GM19239 (cell line): Measurements from ENCODE around the gene BTN1A1.
A peak's percentile ranks its signal among the peaks of the same experiment; 100 is the strongest.
"Not testable (repeated sequence)": the region's sequence is repeated elsewhere in the genome, so short reads cannot be mapped to it uniquely, and the experiment has no call there.

ENCODE experiments used
- DNase-seq: peaks from one replicate; pipeline ENCODE4 v3.0.0; 2011; ENCODE audit warnings: low spot score; ENCODE audit not compliant: insufficient read length
- FAIRE-seq: peaks from 2 replicates; lab custom pipeline; 2011; peaks lifted over from hg19 to GRCh38; lab: Jason Lieb, UNC

BTN1A1 gene, protein sequence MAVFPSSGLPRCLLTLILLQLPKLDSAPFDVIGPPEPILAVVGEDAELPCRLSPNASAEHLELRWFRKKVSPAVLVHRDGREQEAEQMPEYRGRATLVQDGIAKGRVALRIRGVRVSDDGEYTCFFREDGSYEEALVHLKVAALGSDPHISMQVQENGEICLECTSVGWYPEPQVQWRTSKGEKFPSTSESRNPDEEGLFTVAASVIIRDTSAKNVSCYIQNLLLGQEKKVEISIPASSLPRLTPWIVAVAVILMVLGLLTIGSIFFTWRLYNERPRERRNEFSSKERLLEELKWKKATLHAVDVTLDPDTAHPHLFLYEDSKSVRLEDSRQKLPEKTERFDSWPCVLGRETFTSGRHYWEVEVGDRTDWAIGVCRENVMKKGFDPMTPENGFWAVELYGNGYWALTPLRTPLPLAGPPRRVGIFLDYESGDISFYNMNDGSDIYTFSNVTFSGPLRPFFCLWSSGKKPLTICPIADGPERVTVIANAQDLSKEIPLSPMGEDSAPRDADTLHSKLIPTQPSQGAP

GRCh38 chr6:26500102-26500501, at the start of gene BTN1A1:
Gene BTN1A1, plus strand, starts transcription at chr6:26500303. Its CDS starts 984 bp downstream, at chr6:26501287.
- no peak for FAIRE-seq
- DNase-seq, result no peak

DNA sequence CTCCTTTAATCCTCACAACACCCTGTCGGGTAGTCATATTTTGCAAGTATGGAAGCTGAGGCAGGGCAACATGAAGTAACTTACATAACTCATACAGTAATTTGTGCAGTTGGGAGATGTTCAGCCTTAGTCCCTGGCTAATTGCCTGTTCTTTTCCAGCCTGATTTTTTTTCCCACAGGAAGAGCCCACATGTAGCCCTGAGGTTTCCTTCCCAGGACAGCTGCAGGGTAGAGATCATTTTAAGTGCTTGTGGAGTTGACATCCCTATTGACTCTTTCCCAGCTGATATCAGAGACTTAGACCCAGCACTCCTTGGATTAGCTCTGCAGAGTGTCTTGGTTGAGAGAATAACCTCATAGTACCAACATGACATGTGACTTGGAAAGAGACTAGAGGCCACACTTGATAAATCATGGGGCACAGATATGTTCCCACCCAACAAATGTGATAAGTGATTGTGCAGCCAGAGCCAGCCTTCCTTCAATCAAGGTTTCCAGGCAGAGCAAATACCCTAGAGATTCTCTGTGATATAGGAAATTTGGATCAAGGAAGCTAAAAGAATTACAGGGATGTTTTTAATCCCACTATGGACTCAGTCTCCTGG, 47.4 kb upstream of the BTN1A1 start:
- no peak for FAIRE-seq
- DNase-seq, result no peak

DNA sequence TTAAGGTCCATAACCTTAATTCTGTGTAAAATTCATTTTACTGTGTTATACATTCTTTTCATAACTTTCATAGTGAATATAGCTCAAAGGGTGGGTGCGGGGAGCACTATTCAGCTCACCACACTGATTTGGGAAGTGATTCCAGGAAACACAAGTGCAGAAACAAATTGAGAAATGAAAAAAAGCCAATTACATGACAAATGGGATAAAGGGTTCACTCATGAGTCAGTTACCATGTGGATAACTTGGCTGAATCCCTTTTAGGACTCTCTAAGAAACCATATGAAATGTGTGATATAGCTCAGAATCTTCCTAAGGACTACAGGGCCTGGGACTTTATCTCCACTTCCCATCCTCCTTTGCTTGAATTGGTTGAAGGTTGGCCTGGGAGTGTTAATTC, 45.5 kb upstream of the BTN1A1 start:
- no peak for FAIRE-seq

GRCh38 chr6:26455357-26455970, 44.6 kb upstream of the BTN1A1 start:
- DNase-seq (no peak), FAIRE-seq (no peak)

More for the DNA sequence above, 45.5 kb upstream of the BTN1A1 start:
- no peak for DNase-seq

GRCh38 chr6:26457264-26457805, 42.8 kb upstream of the BTN1A1 start:
- FAIRE-seq (no peak), DNase-seq (no peak)

DNA sequence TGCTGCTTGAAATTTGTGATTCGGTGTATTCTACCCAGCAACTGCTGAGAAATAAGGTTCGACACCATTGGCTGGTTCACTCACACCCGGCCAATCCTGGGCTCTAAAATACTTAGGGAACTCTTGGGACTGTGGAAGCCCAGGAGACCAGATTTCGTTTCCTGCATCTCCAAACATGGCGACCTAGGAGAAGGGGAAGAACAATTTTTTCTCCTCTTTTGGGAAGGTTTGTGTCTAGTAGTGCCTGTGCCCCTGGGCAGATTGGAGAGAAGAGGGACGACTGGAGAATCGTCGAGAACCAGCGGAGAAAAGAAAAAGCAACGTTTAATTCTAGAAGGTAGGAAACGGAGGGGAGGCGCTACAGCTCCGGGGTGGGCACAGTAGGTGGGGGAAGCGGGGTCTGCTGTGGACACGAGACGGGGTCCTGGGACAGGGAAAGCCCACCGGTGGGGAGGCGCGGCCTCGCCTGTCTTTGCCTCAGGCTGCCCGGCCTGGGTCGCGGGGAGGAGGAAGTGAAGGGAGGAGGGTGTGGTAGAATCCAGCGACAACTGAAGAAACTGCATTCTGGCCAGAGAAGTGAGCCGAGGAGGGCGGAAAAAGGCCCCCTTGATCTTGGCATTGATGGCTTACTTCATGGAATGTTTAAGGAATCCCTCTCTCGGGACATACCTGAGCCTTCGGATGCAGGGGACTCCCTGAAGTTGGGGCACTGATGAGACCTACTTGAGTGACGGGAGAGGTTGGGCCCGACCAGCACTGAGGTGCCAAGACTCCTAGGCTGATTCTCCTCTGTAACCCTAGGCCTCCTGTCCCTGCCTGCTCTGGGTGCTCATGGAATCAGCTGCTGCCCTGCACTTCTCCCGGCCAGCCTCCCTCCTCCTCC, 42.1 kb upstream of the BTN1A1 start, which contains the start of gene BTN2A1:
TSS of gene BTN2A1 (plus strand) at position 150 of the 883 bp plus-strand sequence. CDS start at position 832, 682 bp downstream.
- DNase-seq (peak; percentile 62), FAIRE-seq (peak; percentile 98)

DNA sequence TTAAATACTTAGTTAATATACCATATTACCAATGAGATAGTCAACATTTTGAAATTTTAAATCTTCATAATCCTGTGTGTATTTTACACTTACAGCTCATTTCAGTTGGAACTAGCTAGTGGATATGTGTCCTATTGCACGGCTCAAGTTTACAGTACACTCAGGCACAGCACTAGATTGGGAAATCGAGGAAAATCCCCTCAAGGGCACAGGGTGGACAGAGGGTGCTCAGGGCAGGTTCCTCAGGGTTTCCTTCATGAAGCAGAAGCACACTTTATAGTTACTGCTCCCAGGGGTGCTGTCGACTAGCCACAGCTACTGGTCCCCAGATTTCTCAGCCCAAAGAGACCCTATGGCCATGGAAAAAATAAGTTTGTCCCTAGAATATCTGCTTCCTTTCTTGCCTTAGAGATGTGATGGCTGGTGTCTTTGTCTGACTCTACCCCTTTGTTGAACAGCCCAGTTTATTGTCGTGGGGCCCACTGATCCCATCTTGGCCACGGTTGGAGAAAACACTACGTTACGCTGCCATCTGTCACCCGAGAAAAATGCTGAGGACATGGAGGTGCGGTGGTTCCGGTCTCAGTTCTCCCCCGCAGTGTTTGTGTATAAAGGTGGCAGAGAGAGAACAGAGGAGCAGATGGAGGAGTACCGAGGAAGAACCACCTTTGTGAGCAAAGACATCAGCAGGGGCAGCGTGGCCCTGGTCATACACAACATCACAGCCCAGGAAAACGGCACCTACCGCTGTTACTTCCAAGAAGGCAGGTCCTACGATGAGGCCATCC, 40.9 kb upstream of the BTN1A1 start:
- no peak for FAIRE-seq
- no peak for DNase-seq

GRCh38 chr6:26461353-26461752, 38.8 kb upstream of the BTN1A1 start:
- not testable (repeated sequence) for DNase-seq, FAIRE-seq

- FAIRE-seq, result no peak
Observed at GRCh38 chr6:26464014-26464413, 36.1 kb upstream of the BTN1A1 start.

DNA sequence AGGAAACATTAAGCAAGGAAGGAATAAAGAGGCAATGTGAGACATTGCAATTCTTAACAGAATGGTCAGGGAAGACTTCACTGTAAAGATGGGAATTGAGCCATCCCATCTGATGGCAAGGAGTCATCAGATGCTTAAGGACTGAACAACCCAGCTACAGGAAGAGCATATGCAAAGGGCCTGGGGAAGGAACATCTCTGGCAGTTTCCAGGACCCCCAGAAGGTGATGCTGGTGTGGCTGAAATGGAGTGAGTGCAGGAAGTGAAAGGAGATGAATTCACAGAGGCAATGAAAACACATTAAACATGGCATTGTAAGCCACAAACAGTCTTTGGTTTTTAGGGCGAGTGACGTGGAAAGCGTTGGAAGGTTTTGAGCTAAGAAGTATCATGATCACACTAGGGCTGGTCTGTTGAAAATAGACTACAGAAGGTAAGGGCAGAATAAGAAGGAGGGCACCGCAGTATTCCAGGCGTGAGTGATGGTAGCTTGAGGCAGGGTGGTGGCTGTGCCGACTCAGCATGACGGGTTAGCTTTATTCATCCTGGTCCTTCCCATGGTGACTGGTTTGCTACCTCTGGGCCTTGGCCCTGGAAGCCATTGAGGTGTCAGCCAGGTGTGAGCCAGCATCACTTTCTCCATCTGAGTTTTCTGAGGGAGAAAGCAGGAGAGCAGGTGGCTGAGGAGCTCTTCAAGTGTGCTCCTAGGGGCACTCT, 35.5 kb upstream of the BTN1A1 start:
- no peak for FAIRE-seq
- DNase-seq, result no peak

More at GRCh38 chr6:26464014-26464413, 36.1 kb upstream of the BTN1A1 start:
- DNase-seq, result no peak

DNA sequence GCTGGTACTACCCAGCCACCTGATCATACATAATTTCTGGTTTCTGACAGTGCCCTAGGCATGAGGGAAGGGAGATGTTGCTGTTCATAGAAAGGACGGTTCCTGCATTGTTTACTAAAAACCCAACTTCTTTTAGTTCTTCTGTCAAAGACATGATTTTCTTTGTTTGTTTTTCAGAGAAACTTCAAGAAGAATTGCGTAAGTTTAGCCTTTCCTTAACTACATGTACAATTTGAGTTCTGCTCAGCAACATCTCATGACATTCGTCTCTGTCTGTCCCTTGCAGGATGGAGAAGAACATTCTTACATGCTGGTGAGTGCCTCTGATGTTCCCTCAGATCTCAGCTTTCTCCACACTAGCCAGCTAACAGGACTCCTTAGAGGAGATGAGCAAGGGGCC, 34.3 kb upstream of the BTN1A1 start:
- FAIRE-seq, result no peak
- DNase-seq, result no peak

DNA sequence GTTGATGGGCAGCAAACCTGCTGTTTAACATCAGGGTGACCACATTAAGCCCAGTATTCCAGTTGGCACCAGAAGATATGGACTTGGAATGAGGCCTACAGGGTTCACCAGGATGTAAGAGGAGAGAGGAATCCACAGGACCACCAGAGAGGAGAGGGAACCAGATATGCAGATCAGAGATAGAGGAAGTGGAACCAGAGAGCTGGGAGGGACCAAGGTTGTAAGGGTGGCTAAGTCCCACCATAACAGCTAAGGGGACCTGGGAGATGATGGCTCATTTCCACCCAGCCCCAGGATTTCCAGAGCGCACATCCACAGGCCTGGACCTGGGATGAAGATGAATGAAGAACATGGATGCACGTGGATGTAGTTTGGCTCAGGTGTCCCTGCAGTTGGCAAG, 31.3 kb upstream of the BTN1A1 start:
- DNase-seq (no peak), FAIRE-seq (no peak)

DNA sequence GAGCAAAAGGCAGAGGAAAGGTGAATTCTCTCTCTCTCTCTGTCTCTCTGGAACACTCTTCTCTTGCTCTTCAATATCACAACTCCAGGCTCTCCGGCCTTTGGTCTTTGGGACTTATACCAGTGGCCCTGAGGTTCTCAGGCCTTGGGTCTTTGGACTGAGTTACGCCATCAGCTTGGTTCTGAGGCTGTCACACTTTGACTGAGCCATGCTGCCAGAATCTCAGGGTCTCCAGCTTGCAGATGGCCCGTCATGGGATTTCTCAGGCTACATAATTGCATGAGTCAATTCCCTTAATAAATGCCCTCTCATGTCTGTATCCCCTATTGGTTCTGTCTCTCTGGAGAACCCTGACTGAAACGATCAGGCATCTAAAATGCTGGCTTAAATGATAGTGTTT, 29.5 kb upstream of the BTN1A1 start:
- DNase-seq (no peak), FAIRE-seq (no peak)

- no peak for FAIRE-seq
- DNase-seq, result no peak
Observed at GRCh38 chr6:26471970-26472369, 28.1 kb upstream of the BTN1A1 start.

DNA sequence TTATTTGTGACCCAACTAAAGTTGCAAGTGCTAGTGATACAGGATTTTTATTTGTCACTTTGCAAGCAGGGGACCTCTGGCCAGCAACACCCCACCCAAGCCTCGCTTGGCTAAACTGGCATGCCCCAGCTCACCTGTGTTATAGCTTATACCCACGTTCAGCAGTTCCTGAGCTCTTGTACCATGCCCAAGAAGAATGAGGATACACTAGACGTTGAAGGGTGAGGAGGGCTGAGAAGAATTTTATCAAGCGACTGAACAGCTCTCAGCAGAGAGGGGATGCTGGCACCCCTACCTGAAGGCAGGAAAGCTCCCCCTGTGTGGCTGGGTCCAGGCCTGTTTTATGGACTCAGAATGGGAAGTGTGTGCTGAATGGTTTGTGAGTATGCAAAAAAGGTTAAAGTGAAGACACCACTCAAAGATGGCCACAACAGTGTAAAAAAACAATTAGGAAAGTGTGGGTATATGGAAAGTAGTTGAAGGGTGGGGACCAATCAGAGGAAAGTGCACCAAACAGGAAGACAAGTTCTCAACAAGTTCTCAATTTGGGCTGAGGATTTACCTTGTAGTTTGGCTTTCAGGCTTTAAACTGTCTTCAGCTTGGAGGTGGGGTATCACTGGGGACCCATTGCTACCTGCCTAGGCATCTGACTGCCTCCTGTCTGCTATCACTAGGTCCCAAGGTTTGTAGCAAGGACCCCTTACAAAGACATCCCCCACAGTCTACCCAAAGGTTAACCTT, 27.4 kb upstream of the BTN1A1 start:
- FAIRE-seq (no peak), DNase-seq (no peak)

DNA sequence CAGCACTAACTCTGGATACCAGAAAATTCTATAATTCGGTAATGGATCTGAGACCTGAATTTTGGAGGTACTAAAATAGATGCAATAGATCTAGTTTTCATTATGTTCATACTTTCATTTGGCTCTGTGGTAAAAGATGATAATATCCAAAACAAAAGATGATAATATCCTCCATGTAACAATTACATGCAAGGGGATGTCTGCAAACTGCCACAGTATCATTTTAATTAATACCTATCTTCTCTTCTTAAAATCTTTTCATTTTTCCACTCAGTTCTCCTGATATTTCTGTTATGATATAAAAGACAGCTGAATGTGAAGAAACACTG, 26.7 kb upstream of the BTN1A1 start:
- FAIRE-seq (no peak), DNase-seq (no peak)

- peak; percentile 53 for DNase-seq
- peak; percentile 96 for FAIRE-seq
Observed at GRCh38 chr6:26473758-26474438, 26.2 kb upstream of the BTN1A1 start.
